NOMO-1 treated with dmso at 0.1 percent for 144 hours (cell line): ENCODE measurements around the gene WBP1.
"Not testable (repeated sequence)": the region's sequence is repeated elsewhere in the genome, so short reads cannot be mapped to it uniquely, and the experiment has no call there.

Experiments used
- DNase-seq: peaks from one replicate; lab custom pipeline; 2025; ENCODE audit not compliant: unreplicated experiment; lab: John Stamatoyannopoulos, UW

Gene WBP1

DNA sequence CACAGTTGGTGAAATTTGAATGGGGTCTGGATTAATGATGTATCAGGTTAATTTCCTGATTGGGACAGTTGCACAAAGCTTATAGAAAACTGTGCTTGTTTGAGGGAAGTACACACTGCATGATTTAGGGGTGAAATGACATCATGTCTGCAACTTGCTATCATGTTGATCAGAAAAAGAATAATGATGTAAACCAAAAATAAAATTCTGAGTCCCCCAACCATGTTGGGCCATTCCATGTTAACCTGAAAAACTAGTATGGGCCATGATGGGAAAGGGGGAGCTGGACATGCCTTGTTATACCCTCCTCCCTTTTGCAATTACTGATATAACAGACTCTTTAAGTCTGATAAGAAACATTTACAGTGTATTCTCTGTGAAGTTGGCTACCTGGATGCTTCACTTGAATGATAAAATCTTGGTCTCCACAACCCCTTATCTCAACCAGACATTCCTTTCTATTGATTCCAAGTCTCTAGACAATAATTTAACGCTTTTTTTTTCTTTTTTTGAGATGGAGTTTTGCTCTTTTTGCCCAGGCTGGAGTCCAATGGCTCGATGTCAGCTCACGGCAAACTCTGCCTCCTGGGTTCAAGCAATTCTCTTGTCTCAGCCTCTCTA lies 7.6 kb upstream of the WBP1 start:
- no peak for DNase-seq

- peak; percentile 97 for DNase-seq
These were observed 3.4 kb upstream of the WBP1 start, which contains the start of gene INO80B for GRCh38 chr2:74454654-74455511. Gene INO80B (plus strand): TSS chr2:74455087. CDS start chr2:74455117, 30 bp downstream.

GRCh38 chr2:74457129-74457548 lies 1.1 kb upstream of the WBP1 start:
- peak; percentile 8 for DNase-seq

DNA sequence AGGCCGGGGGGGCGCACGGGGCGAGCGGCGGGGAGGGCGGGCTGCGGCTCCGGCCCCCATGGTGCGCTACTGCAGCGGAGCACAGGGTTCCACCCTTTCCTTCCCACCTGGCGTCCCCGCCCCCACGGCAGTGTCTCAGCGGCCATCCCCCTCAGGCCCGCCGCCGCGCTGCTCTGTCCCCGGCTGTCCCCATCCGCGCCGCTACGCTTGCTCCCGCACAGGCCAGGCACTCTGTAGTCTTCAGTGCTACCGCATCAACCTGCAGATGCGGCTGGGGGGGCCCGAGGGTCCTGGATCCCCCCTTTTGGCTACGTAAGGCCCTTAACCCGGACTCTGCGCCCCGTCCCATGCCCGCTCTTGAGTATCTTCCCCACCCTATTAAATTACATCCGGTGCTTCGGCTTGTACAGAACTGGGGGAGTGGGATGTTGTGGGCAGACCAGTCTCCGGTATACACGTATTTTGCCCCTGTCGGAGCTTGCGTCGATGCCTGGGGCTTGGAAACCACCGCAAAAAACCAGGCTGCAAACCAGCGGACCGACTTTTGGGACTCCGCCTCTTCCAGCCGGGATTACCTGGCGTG lies 598 bp upstream of the WBP1 start:
- DNase-seq = no peak

DNA sequence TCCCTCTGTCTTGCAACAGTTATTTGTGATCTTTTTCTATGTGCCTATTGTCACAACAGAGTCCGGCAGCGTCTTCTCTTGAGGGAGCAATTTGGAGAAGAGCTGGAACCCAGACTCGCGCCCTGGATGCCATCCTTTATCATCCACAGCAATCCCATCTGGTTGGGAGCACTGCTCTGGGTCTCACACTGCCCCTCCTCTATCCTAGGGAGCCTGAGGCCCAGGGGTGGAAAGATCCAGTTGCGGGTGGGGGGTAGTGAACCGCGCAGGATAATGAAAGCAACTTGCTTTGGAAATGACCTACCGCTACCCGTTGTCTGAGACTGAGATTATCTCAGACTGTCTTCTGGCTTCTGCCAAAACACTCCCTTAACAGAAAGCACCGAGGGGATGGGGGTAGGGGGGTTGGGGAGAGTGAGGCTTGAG lies 713 bp downstream of the WBP1 start:
- DNase-seq = no peak

GRCh38 chr2:74459503-74460118 lies 1.4 kb downstream of the WBP1 start:
- not testable (repeated sequence) for DNase-seq

DNA sequence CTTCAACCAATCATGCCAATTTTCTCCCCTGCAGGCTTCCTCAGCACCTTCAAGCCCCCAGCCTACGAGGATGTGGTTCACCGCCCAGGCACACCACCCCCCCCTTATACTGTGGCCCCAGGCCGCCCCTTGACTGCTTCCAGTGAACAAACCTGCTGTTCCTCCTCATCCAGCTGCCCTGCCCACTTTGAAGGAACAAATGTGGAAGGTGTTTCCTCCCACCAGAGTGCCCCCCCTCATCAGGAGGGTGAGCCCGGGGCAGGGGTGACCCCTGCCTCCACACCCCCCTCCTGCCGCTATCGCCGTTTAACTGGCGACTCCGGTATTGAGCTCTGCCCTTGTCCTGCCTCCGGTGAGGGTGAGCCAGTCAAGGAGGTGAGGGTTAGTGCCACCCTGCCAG lies 1.9 kb downstream of the WBP1 start:
- DNase-seq = not testable (repeated sequence)

DNA sequence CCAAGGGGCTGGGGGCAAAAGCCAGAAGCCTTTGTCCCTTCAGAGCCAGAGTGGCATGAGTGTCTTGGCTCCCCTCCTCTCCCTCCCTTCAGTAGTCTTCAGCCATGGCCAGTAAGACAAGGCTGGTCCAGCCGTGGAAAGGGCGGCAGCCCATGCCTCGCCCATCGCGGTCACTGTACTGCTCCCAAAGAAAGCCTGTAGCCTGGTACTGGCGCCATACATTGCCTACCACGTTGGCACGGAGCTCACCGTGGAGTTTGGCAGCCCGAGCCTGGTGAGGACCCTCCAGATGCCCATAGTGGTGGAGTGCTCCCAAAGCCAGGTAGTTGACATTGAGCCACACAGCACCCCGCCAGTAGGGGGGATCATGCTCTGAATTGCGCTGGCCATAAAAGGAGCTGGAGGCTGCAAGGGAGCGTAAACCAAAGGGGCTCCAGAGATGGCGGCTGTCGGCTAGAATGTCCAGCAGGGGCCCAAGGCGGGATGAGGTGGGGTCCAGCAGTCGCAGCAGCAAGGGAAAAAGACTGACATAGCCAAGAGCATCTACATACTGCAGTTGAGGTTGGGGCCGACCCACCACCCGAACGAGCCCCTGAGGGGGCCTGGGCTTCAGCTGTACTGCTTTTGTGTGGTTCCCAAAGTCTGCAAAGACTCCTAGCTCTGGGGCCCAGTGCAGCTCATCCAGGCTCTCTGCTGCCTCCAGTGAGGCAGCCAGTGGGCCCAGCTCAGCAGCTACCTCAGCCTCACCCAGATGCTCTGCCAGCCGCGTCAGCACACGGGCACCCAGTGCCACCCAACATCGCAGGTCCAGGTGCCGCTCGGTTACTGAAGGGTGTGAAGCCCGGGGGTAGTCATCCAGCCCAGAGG lies 3.2 kb downstream of the WBP1 start:
- DNase-seq = no peak

DNA sequence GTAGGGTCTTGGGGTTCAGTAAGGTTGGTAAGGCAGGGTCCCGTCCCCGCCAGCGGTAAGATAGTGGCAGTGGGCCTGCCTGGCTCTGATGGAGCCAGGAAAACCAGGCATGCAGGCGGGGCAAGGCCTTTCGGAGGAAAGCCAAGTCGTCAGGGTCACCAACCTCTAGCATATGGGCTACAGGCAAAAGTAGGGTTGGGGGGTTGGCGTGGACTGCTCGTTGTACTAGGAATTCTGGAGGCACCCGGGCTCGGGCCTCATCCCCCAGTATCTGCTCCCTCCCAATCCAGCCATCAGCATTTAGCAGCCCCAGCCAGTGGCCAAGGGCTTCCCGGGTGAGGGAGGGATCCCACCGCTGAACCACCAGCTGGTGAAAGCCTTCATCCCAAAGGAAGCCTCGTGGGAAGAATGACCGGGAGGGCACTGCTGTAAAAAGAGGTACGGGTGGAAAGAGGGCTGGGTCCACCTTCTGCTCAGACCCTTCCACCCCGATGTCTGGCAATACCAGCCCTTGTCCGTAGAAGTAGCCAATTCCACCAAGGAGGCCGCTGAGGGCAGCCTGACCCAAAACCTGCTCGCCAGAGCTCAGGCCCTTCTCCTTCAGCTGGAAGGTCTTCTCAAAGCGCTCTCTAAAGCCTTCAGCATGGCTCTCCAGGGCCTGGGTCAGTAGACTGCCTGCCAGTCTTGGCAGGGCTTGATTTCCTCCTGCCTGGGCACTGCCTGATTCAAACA lies 4.0 kb downstream of the WBP1 start:
- no peak for DNase-seq

DNA sequence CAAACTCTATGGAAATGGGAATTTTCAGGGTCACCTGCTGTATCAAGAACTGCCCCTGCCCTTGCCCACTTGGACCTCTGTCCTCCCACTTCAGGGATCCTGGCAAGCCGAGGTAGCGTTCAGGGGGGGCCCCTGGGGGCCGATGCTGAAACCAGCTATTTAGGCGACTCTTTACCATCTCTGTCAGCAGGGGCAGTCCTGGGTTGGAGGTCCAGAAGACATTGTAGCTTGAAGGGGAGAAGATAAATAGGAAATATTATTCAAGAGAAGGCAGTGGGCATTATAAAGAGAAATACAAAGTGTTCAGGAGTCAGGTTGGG lies 4.5 kb downstream of the WBP1 start:
- no peak for DNase-seq

- DNase-seq = no peak
These were observed 6.2 kb downstream of the WBP1 start for GRCh38 chr2:74464406-74464805.

GRCh38 chr2:74470742-74471141 lies 12.5 kb downstream of the WBP1 start:
- not testable (repeated sequence) for DNase-seq

DNA sequence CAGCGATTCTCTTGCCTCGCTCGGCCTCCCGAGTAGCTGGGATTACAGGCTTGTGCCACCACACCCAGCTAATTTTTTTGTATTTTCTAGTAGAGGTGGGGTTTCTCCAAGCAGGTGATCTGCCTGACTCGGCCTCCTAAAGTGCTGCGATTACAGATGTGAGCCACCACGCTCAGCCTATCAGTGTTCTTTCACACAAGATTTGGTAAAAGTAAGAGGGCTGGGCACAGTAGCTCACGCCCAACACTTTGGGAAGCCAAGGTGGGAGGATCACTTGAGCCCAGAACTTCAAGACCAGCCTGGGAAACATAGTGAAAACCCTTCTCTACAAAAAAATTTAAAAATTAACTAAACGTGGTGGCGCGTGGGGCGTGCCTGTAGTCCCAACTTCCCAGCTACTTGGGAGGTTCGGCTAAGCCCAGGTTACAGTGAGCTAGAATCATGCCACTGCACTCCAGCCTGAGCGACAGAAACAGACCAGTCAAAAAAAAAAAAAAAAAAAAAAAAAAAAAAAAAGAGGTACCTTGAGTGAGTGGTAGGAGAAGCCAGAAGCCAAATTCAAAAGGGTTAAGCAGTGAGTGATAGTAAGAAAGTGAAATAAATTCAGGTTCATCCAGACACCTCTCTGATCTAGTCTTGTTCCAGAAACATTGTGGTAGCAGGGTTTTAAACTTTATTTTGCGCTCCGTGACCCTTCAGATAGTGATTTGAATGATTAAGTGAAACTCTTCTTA lies 13.3 kb downstream of the WBP1 start:
- DNase-seq = no peak

DNA sequence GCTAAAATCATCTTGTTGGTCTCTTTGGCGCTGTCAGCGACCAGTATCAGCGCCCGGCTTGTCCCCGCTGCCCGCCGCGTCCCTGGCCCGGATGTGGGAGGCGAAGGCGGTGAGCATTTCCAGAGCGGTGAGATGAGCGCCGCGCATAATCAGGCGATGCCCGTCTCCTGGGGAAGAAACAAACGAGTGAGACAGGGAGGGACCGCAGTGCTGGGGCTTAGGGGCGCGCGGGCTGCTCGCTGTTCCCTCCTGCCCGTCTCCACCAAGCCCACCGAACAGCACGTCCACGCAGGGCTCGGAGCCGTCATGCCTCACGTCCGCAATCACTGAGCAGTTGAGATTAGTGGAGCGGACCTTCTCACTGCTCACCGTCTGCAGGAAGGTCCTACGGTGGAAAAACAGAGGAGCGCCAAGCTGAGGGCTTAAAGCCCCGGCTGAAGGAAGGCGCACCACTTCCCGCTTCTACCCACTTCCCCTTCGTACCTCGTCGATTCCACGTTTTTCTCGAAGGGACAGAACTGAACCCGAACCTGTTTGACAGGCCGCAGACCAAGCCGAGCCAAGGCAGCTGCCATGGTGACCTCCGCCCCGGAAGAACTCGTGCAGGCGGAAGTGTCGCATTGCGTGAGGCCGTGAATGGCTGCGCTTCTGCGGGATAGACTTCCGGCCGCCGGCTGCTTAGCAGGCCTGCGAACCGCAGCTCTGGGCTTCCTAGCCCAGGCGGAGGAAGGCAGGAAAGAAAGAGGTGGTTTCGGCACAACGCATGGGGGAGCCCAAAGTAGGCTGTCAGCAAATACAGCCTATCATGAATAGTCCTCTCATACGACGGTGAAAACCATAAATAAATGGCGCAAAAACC lies 14.1 kb downstream of the WBP1 start, which contains the start of gene MRPL53:
TSS of gene MRPL53 (minus strand) at position 595 of the 859 bp plus-strand sequence. CDS start at position 575, 20 bp downstream.
- DNase-seq = peak; percentile 91

DNA sequence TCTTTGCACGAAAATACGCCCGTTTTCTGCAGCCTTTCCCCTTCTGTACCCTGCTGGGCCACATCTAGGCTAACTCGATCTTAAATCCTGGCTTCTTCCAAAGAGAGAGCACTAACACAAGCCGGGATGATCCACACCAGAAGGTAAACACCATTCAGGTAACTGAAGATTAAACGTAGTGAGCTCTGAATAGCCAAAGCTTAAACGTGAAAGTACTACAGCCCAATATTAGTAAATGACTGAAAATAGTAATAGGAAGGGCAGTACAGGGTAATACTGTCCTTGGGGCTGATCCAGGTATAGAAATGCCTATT lies 14.7 kb downstream of the WBP1 start:
- no peak for DNase-seq

GRCh38 chr2:74474481-74474880 lies 16.2 kb downstream of the WBP1 start:
- DNase-seq = no peak

- DNase-seq = no peak
These were observed 16.7 kb downstream of the WBP1 start for GRCh38 chr2:74474899-74475298.

GRCh38 chr2:74481431-74481830 lies 23.2 kb downstream of the WBP1 start:
- no peak for DNase-seq
